Mucosa of descending colon (tissue), 3 donors: ENCODE measurements around the gene PYGO1. TPM values are rescaled to one million over a fixed set of nuclear protein-coding genes. Genes with fewer than 3 reads are reported as not detected.

Source experiments
- ATAC-seq: fragments of 200-7000 bp; cut with Tn5 transposase; one replicate; pipeline ENCODE4 v1.9.1; 2020; ENCODE audit warnings: mild to moderate bottlenecking, moderate library complexity
- DNase-seq, 3 donors: peaks; one replicate each; pipeline ENCODE4 v3.0.0-alpha.2; 2020
- H3K36me3 ChIP-seq: fragments of 200-600 bp; one replicate; pipeline ENCODE4 v1.8.0; 2021; ENCODE audit warnings: low read depth, mild to moderate bottlenecking
- H3K4me1 ChIP-seq: fragments of 200-600 bp; one replicate; pipeline ENCODE4 v1.8.0; 2021; ENCODE audit warnings: low read depth, mild to moderate bottlenecking
- H3K4me3 ChIP-seq: fragments of 200-600 bp; one replicate; pipeline ENCODE4 v1.8.0; 2021; ENCODE audit warnings: mild to moderate bottlenecking
- H3K9me3 ChIP-seq: fragments of 200-600 bp; one replicate; pipeline ENCODE4 v1.8.0; 2021; ENCODE audit warnings: mild to moderate bottlenecking
- intact Hi-C, 2 donors: fragments of 100-400 bp; cut with DNase I in 1 of 2; cut with micrococcal nuclease in 1 of 2; formaldehyde crosslinking; loops; one replicate each; pipeline versions ENCODE4 v1.11.0 to v1.11.1; 2022; cut with DNase I, micrococcal nuclease
- long read RNA-seq, 2 donors: library from polyadenylated mRNA; unstranded; transcript quantifications; one replicate each; pipeline ENCODE4 v2.0.0, GENCODE V29; 2019 to 2021
- total RNA-seq, 3 donors: library from RNA; stranded (reverse); fragmentation: NEBNext Ultra II Directional in 2 of 3; extraction: Animal tissue kit (Norgen Biotek cat#: 25700) in 2 of 3; gene quantifications; one replicate each; pipeline versions ENCODE4 v1.2.1 to v1.2.4, GENCODE V29; 2021 to 2023
- TF ChIP-seq, protein P1 (sequence below): fragments of 200-600 bp; IDR thresholded peaks from one replicate; pipeline ENCODE4 v1.8.0; 2022; ENCODE audit warnings: antibody characterized with exemption, mild to moderate bottlenecking
- donor health status: DM: no; HTN: no; CAD: no; lungs with moderate emphysema.
- donor health status: DM: no; HTN: no; CAD: no.
- donor health status: DM: no; HTN: yes; CAD: no.

Gene PYGO1, protein sequence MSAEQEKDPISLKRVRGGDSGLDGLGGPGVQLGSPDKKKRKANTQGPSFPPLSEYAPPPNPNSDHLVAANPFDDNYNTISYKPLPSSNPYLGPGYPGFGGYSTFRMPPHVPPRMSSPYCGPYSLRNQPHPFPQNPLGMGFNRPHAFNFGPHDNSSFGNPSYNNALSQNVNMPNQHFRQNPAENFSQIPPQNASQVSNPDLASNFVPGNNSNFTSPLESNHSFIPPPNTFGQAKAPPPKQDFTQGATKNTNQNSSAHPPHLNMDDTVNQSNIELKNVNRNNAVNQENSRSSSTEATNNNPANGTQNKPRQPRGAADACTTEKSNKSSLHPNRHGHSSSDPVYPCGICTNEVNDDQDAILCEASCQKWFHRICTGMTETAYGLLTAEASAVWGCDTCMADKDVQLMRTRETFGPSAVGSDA
- total RNA-seq, result 10 to 100 TPM in 1 of 3 donors, 1 to 10 TPM in 2; 1.0 to 21.3 (median 1.6) TPM
- long read RNA-seq, donor 1, result 0 reads
- long read RNA-seq, donor 2, result 0 reads

DNA sequence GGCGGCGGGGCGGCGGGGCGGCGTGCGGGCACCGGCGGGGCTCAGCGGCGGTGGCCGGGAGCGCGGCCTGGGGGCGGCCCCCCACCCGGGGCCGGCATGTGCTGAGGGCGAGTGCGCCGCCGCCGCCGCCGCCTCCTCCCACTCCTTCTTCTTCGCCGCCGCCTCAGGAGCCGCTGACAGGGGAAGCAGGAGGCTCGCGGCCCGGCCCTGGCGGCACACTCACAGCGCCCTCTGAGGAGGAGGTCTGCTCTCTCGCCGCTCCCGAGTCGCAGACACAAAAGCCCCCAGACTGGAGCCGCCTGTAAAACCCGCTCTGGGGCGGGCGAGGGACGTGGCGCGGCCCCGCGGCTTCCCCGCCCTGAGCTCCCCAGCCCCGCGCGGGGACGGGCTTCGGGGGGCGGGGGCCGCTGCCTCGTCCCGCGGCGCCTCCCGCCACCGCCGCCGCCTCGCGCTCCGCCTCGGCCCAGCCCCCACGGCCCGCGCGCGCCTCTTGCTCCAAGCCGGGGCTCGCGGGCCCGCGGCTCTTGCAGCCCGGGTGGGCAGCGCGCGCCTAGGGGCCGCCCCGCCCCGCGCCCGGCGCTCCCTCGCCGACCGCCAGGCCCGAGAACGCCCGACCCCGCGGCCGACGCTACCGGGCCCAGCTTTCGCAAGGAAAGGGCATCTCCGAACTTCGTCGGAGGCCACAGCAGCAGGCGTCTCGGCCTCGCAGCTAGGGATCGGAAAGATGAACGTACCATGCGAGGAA, at the start of gene PYGO1:
PYGO1 (minus strand) TSS at position 276 of the 745 bp plus-strand sequence. CDS start 462 bp downstream, outside the sequence.
- intact Hi-C loops, result no loop called here
- Histone ChIP-seq H3K4me1 (no peaks in the 10 kb centered on the region), H3K4me3 (peak within 1 kb of the TSS; percentile 9), H3K9me3 (no peaks in the 10 kb centered on the region), H3K36me3 (no peaks in the 10 kb centered on the region)
- DNase-seq, result peak; percentile 24 to 53 (median 38)
- TF ChIP-seq, protein P1, sequence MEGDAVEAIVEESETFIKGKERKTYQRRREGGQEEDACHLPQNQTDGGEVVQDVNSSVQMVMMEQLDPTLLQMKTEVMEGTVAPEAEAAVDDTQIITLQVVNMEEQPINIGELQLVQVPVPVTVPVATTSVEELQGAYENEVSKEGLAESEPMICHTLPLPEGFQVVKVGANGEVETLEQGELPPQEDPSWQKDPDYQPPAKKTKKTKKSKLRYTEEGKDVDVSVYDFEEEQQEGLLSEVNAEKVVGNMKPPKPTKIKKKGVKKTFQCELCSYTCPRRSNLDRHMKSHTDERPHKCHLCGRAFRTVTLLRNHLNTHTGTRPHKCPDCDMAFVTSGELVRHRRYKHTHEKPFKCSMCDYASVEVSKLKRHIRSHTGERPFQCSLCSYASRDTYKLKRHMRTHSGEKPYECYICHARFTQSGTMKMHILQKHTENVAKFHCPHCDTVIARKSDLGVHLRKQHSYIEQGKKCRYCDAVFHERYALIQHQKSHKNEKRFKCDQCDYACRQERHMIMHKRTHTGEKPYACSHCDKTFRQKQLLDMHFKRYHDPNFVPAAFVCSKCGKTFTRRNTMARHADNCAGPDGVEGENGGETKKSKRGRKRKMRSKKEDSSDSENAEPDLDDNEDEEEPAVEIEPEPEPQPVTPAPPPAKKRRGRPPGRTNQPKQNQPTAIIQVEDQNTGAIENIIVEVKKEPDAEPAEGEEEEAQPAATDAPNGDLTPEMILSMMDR, result no peak
- ATAC-seq, result peak; percentile 63

DNA sequence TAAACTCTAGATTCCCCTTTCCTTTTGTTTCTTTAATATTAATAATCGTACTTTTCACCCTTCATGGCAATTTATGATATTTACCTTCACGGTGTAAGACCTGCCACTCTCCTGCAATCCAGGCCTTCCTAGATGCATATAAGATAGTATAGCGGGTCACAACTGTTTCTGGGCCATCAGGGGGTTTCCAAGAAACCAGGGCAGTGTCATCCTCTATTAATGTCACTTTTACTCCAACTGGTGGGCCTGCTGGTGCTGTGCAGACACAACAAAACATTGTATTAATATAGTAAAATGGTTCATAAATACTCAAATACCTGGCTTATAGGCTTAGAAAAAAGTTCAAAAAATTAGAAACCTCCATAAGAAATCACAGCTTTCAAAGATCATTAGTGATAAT, 48.9 kb upstream of the PYGO1 start:
- TF ChIP-seq, protein P1, result no peak
- Histone ChIP-seq H3K36me3 (no peaks in the 10 kb centered on the region), H3K9me3 (no peaks in the 10 kb centered on the region), H3K4me1 (no peaks in the 10 kb centered on the region), H3K4me3 (no peak overlapping the region)
- intact Hi-C loops, result no loop called here
- DNase-seq (no peak), ATAC-seq (no peak)

GRCh38 chr15:55633731-55634130, 45.6 kb upstream of the PYGO1 start:
- TF ChIP-seq, protein P1, result no peak
- no peak overlapping the region for H3K4me3 ChIP-seq
- H3K9me3 ChIP-seq, result no peaks in the 10 kb centered on the region
- ATAC-seq (no peak), DNase-seq (no peak)
- H3K36me3 ChIP-seq, result no peaks in the 10 kb centered on the region
- H3K4me1 ChIP-seq, result no peaks in the 10 kb centered on the region
- intact Hi-C loops, result no loop called here

DNA sequence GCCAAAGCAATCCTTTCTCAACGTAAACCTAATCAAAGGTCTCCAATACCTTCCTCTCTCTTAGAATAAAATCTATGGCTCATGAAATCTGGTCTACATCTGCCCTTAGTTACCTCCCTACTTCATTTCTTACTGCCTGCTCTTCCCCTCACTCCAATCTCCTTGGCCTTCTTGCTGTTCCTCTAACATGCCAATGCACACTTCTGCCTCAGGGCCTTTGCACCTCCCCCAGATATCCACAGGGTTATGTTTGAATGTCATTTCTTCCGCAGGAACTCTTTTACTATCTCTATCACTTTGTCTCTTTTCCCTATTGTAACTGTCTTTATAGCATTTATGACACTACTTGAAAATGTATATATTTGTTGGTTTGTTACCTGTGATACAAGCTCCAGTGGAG, 44.3 kb upstream of the PYGO1 start:
- no peaks in the 10 kb centered on the region for H3K9me3 ChIP-seq
- H3K36me3 ChIP-seq, result no peaks in the 10 kb centered on the region
- ATAC-seq (no peak), DNase-seq (no peak)
- TF ChIP-seq, protein P1, result no peak
- no peaks in the 10 kb centered on the region for H3K4me1 ChIP-seq
- intact Hi-C loops, result no loop called here
- H3K4me3 ChIP-seq, result no peak overlapping the region

DNA sequence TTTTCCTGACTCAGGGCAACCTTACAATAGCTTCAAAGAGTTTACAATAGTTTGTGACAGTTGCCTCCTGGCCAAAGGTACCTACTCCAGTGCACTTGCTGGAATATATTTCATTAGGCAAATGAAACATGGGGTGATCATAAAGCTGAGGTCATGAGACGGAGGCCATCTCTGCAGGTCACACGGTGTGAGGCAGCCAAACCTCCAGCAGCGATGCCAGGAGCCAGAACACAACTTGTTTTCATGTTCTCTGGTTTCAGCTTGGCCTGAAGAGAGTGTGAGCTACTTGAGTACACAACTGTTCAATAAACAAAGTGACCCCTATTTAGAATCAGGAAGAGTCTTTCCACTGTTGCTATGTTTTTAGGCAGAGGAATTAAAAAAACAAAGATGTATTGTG, 42.7 kb upstream of the PYGO1 start:
- H3K36me3 ChIP-seq, result no peaks in the 10 kb centered on the region
- DNase-seq (no peak), ATAC-seq (no peak)
- H3K4me3 ChIP-seq, result no peak overlapping the region
- no peaks in the 10 kb centered on the region for H3K9me3 ChIP-seq
- TF ChIP-seq, protein P1, result no peak
- intact Hi-C loops, result no loop called here
- no peaks in the 10 kb centered on the region for H3K4me1 ChIP-seq
